CD4-positive, alpha-beta T cell treated with Interleukin-17A for 4 hours (primary cell): ENCODE measurements around the gene LAPTM5.

Experiments
- DNase-seq: peaks from one replicate; pipeline ENCODE4 v3.0.0-alpha.2; 2020; ENCODE audit warnings: mixed read lengths

The LAPTM5 gene

GRCh38 chr1:30727824-30728223 is 29.8 kb downstream of the LAPTM5 start:
- DNase-seq: no peak

GRCh38 chr1:30726773-30727684 is 30.5 kb downstream of the LAPTM5 start:
- no peak for DNase-seq

- DNase-seq: no peak
Measured at GRCh38 chr1:30726236-30726635, 31.3 kb downstream of the LAPTM5 start.

GRCh38 chr1:30725450-30726095 is 32.0 kb downstream of the LAPTM5 start:
- no peak for DNase-seq

- no peak for DNase-seq
Measured at GRCh38 chr1:30724655-30725421, 32.7 kb downstream of the LAPTM5 start.

GRCh38 chr1:30724175-30724574 is 33.4 kb downstream of the LAPTM5 start:
- DNase-seq: no peak

GRCh38 chr1:30723331-30723755 is 34.2 kb downstream of the LAPTM5 start, which contains the start of gene MATN1:
Gene MATN1 (minus strand): TSS chr1:30723585. CDS start chr1:30723551, 34 bp downstream.
- DNase-seq: no peak

GRCh38 chr1:30721812-30722537 is 35.6 kb downstream of the LAPTM5 start:
- no peak for DNase-seq

GRCh38 chr1:30721341-30721793 is 36.2 kb downstream of the LAPTM5 start:
- DNase-seq: no peak

- no peak for DNase-seq
Measured at GRCh38 chr1:30720271-30721223, 37.0 kb downstream of the LAPTM5 start.

- DNase-seq: no peak
Measured at GRCh38 chr1:30719406-30720270, 37.9 kb downstream of the LAPTM5 start.

- DNase-seq: peak; percentile 84
Measured at GRCh38 chr1:30718636-30719405, 38.8 kb downstream of the LAPTM5 start.

GRCh38 chr1:30718091-30718635 is 39.4 kb downstream of the LAPTM5 start:
- peak; percentile 100 for DNase-seq

GRCh38 chr1:30716646-30717045 is 40.9 kb downstream of the LAPTM5 start:
- DNase-seq: no peak

GRCh38 chr1:30715886-30716285 is 41.7 kb downstream of the LAPTM5 start:
- DNase-seq: no peak

- DNase-seq: no peak
Measured at GRCh38 chr1:30715216-30715615, 42.4 kb downstream of the LAPTM5 start.

- no peak for DNase-seq
Measured at GRCh38 chr1:30714536-30715090, 43.0 kb downstream of the LAPTM5 start.

- no peak for DNase-seq
Measured at GRCh38 chr1:30714025-30714424, 43.5 kb downstream of the LAPTM5 start.

- DNase-seq: no peak
Measured at GRCh38 chr1:30713311-30713710, 44.3 kb downstream of the LAPTM5 start.
